NCI-H2107 treated with DMSO at 0.1 percent for 48 hours (cell line): Measurements from ENCODE around the gene EGFL6.
"Not testable (repeated sequence)": the region's sequence is repeated elsewhere in the genome, so short reads cannot be mapped to it uniquely, and the experiment has no call there.

ENCODE experiments used
- DNase-seq: peaks from one replicate; lab custom pipeline; 2025; ENCODE audit not compliant: unreplicated experiment; lab: John Stamatoyannopoulos, UW

The EGFL6 gene

GRCh38 chrX:13652287-13652793 lies 82.9 kb downstream of the EGFL6 start:
- no peak for DNase-seq

- peak; percentile 89 for DNase-seq
Measured at GRCh38 chrX:13652850-13653693, 83.7 kb downstream of the EGFL6 start, which contains the start of gene TCEANC. Gene TCEANC (plus strand): TSS chrX:13653141. CDS start chrX:13662509, 9,368 bp downstream.

- DNase-seq: no peak
Measured at GRCh38 chrX:13654116-13654515, 84.7 kb downstream of the EGFL6 start.

- peak; percentile 7 for DNase-seq
Measured at GRCh38 chrX:13655674-13656073, 86.3 kb downstream of the EGFL6 start.

- DNase-seq: peak; percentile 56
Measured at GRCh38 chrX:13658602-13659001, 89.2 kb downstream of the EGFL6 start.

- DNase-seq: no peak
Measured at GRCh38 chrX:13659063-13659462, 89.7 kb downstream of the EGFL6 start.

GRCh38 chrX:13661735-13662288 lies 92.4 kb downstream of the EGFL6 start:
- no peak for DNase-seq

GRCh38 chrX:13662355-13662791 lies 93.0 kb downstream of the EGFL6 start:
- no peak for DNase-seq

GRCh38 chrX:13664020-13664419 lies 94.6 kb downstream of the EGFL6 start:
- no peak for DNase-seq

- no peak for DNase-seq
Measured at GRCh38 chrX:13666836-13667235, 97.4 kb downstream of the EGFL6 start.

GRCh38 chrX:13667919-13668318 lies 98.5 kb downstream of the EGFL6 start:
- no peak for DNase-seq

- DNase-seq: peak; percentile 59
Measured at GRCh38 chrX:13669246-13669737, 99.9 kb downstream of the EGFL6 start.

- DNase-seq: not testable (repeated sequence)
Measured at GRCh38 chrX:13669755-13670154, 100.4 kb downstream of the EGFL6 start.

GRCh38 chrX:13670197-13670596 lies 100.8 kb downstream of the EGFL6 start:
- DNase-seq: no peak

- DNase-seq: no peak
Measured at GRCh38 chrX:13673016-13673415, 103.6 kb downstream of the EGFL6 start.

GRCh38 chrX:13676885-13677284 lies 107.5 kb downstream of the EGFL6 start:
- no peak for DNase-seq

GRCh38 chrX:13679700-13680099 lies 110.3 kb downstream of the EGFL6 start:
- DNase-seq: not testable (repeated sequence)

GRCh38 chrX:13681595-13681994 lies 112.2 kb downstream of the EGFL6 start:
- no peak for DNase-seq
